Left lung (tissue), 14 donors: Measurements from ENCODE around the gene CDS2. TPM values are rescaled to one million over a fixed set of nuclear protein-coding genes. Genes with fewer than 3 reads are reported as not detected.

ENCODE experiments used
- ATAC-seq: fragments of 200-7000 bp; cut with Tn5 transposase; one replicate; pipeline ENCODE4 v1.9.1; 2020; ENCODE audit warnings: moderate library complexity
- DNase-seq, 4 donors: peaks; one replicate each; pipeline ENCODE4 v3.0.0-alpha.2; 2013 to 2020
- H3K27ac ChIP-seq, 2 donors: fragments of 200-600 bp; sonication (generic) in 1 of 2; one replicate each; pipeline versions ENCODE4 v1.5.0 to v1.8.0; 2020 to 2021
- H3K27me3 ChIP-seq, 2 donors: fragments of 200-600 bp; sonication (generic) in 1 of 2; one replicate each; pipeline versions ENCODE4 v1.5.0 to v1.8.0; 2020 to 2021
- H3K36me3 ChIP-seq, 2 donors: fragments of 200-600 bp; sonication (generic) in 1 of 2; one replicate each; pipeline versions ENCODE4 v1.5.0 to v1.8.0; 2020 to 2021
- H3K4me1 ChIP-seq, 2 donors: fragments of 200-600 bp; one replicate each; pipeline ENCODE4 v1.8.0; 2021
- H3K4me3 ChIP-seq, 2 donors: fragments of 200-600 bp; sonication (generic) in 1 of 2; one replicate each; pipeline versions ENCODE4 v1.5.0 to v1.8.0; 2020 to 2021; ENCODE audit warnings: mild to moderate bottlenecking in 1 of 2
- H3K9me3 ChIP-seq, 2 donors: fragments of 200-600 bp; sonication (generic) in 1 of 2; one replicate each; pipeline versions ENCODE4 v1.5.0 to v1.8.0; 2020 to 2021
- CTCF ChIP-seq, 2 donors: fragments of 200-600 bp; sonication (generic) in 1 of 2; IDR thresholded peaks; one replicate each; pipeline versions ENCODE4 v1.5.0 to v1.8.0; 2021; ENCODE audit warnings: antibody characterized with exemption in 2 of 2
- intact Hi-C, 2 donors: fragments of 100-400 bp; cut with DNase I; formaldehyde crosslinking; loops; one replicate each; pipeline versions ENCODE4 v1.11.2 to v1.14.2; 2022
- long read RNA-seq, 12 donors: library from polyadenylated mRNA in 2 of 12; unstranded in 2 of 12; transcript quantifications; one replicate each; pipeline ENCODE4 v2.0.0 and lab custom pipeline, GENCODE V29; 2019 to 2026
- polyA plus RNA-seq, 6 donors: library from polyadenylated mRNA; unstranded; fragments of 120-200 nt; gene quantifications; one replicate each; pipeline ENCODE4 v1.2.1, GENCODE V29; 2013; ENCODE audit not compliant: insufficient read length in 6 of 6
- total RNA-seq, 2 donors: library from RNA; stranded (reverse); fragmentation: NEBNext Ultra II Directional; extraction: Animal tissue kit (Norgen Biotek cat#: 25700); gene quantifications; one replicate each; pipeline ENCODE4 v1.2.1, GENCODE V29; 2021
- donor health status: DM: no; HTN: yes; CAD: no.
- donor health status: DM: no; HTN: no; CAD: no.

The CDS2 gene
- total RNA-seq (10 to 100 TPM; 59.6 to 61.0 TPM), polyA plus RNA-seq (10 to 100 TPM; 26.7 to 32.4 (median 29.9) TPM)
- long read RNA-seq, donor 1, full-length matches to known transcripts = 10 of 10 reads
- long read RNA-seq, donor 1, partial matches to known transcripts = 0 of 10 reads
- long read RNA-seq, donor 1, other reads (novel, unspliced or antisense) = 0 of 10 reads
- long read RNA-seq, donor 2, full-length matches to known transcripts = 10 of 10 reads
- long read RNA-seq, donor 2, partial matches to known transcripts = 0 of 10 reads
- long read RNA-seq, donor 2, other reads (novel, unspliced or antisense) = 0 of 10 reads
- long read RNA-seq, donor 3, full-length matches to known transcripts = 9 of 9 reads
- long read RNA-seq, donor 3, partial matches to known transcripts = 0 of 9 reads
- long read RNA-seq, donor 3, other reads (novel, unspliced or antisense) = 0 of 9 reads
- long read RNA-seq, donor 4, full-length matches to known transcripts = 20 of 22 reads
- long read RNA-seq, donor 4, partial matches to known transcripts = 1 of 22 reads
- long read RNA-seq, donor 4, other reads (novel, unspliced or antisense) = 1 of 22 reads
- long read RNA-seq, donor 5, full-length matches to known transcripts = 8 of 8 reads
- long read RNA-seq, donor 5, partial matches to known transcripts = 0 of 8 reads
- long read RNA-seq, donor 5, other reads (novel, unspliced or antisense) = 0 of 8 reads
- long read RNA-seq, donor 6, full-length matches to known transcripts = 9 of 9 reads
- long read RNA-seq, donor 6, partial matches to known transcripts = 0 of 9 reads
- long read RNA-seq, donor 6, other reads (novel, unspliced or antisense) = 0 of 9 reads
- long read RNA-seq, donor 7, full-length matches to known transcripts = 6 of 6 reads
- long read RNA-seq, donor 7, partial matches to known transcripts = 0 of 6 reads
- long read RNA-seq, donor 7, other reads (novel, unspliced or antisense) = 0 of 6 reads
- long read RNA-seq, donor 8, full-length matches to known transcripts = 14 of 14 reads
- long read RNA-seq, donor 8, partial matches to known transcripts = 0 of 14 reads
- long read RNA-seq, donor 8, other reads (novel, unspliced or antisense) = 0 of 14 reads
- long read RNA-seq, donor 9 = 0 reads
- long read RNA-seq, donor 10, full-length matches to known transcripts = 25 of 32 reads
- long read RNA-seq, donor 10, partial matches to known transcripts = 1 of 32 reads
- long read RNA-seq, donor 10, other reads (novel, unspliced or antisense) = 6 of 32 reads
- long read RNA-seq, donor 11 = 0 reads
- long read RNA-seq, donor 12, full-length matches to known transcripts = 9 of 9 reads
- long read RNA-seq, donor 12, partial matches to known transcripts = 0 of 9 reads
- long read RNA-seq, donor 12, other reads (novel, unspliced or antisense) = 0 of 9 reads

- peak within 1 kb of the TSS; percentile 93 to 97 for H3K27ac ChIP-seq
- no peaks in the 10 kb centered on the region for H3K36me3 ChIP-seq
- DNase-seq (peak; percentile 98 to 100 (median 100)), ATAC-seq (peak; percentile 97)
- no peaks in the 10 kb centered on the region for H3K9me3 ChIP-seq
- peak; percentile 52 to 63 for TF ChIP-seq CTCF (IDR thresholded peaks at IDR 0.05)
- H3K4me1 ChIP-seq = peaks cover 14 to 33% of the 10 kb centered on the region in 2 donors
- no peaks in the 10 kb centered on the region for H3K27me3 ChIP-seq
- intact Hi-C loops = loop anchor here in 1 of 2 donors (5.0 kb wide), 1 partner anchor 66 kb away; no protein-coding TSS in a partner anchor
- peak within 1 kb of the TSS; percentile 93 to 94 for H3K4me3 ChIP-seq
These were observed at the start of gene CDS2 for GRCh38 chr20:5126512-5127203. Gene CDS2 (plus strand): TSS chr20:5127008. CDS start chr20:5127093, 85 bp downstream.

- peak overlapping the region; percentile 10 to 22 for H3K4me3 ChIP-seq
- no peak for DNase-seq
- TF ChIP-seq CTCF (IDR thresholded peaks at IDR 0.05) = no peak
- peak overlapping the region; percentile 89 to 97 for H3K27ac ChIP-seq
- no peaks in the 10 kb centered on the region for H3K27me3 ChIP-seq
- peaks cover 21 to 74% of the 10 kb centered on the region in 2 donors for H3K4me1 ChIP-seq
- no peaks in the 10 kb centered on the region for H3K36me3 ChIP-seq
- intact Hi-C loops = no loop called here
- ATAC-seq = peak; percentile 2
- H3K9me3 ChIP-seq = no peaks in the 10 kb centered on the region
These were observed 48.9 kb upstream of the CDS2 start for GRCh38 chr20:5077761-5078387.

- ATAC-seq (peak; percentile 91), DNase-seq (peak in 3 of 4 donors; percentile 15 to 89 (median 51))
- H3K4me1 ChIP-seq = peaks cover 15 to 68% of the 10 kb centered on the region in 2 donors
- H3K36me3 ChIP-seq = no peaks in the 10 kb centered on the region
- TF ChIP-seq CTCF (IDR thresholded peaks at IDR 0.05) = no peak
- peak overlapping the region; percentile 89 to 97 for H3K27ac ChIP-seq
- H3K4me3 ChIP-seq = peak overlapping the region; percentile 10 to 22
- intact Hi-C loops = no loop called here
- H3K9me3 ChIP-seq = no peaks in the 10 kb centered on the region
- H3K27me3 ChIP-seq = no peaks in the 10 kb centered on the region
These were observed 48.3 kb upstream of the CDS2 start for GRCh38 chr20:5078399-5078958.

GRCh38 chr20:5080384-5080877 is 46.4 kb upstream of the CDS2 start:
- H3K27me3 ChIP-seq = no peaks in the 10 kb centered on the region
- H3K9me3 ChIP-seq = no peaks in the 10 kb centered on the region
- H3K4me3 ChIP-seq = no peak overlapping the region
- peak; percentile 70 for ATAC-seq
- H3K36me3 ChIP-seq = no peaks in the 10 kb centered on the region
- H3K27ac ChIP-seq = peak overlapping the region; percentile 89 to 97
- peaks cover 11 to 66% of the 10 kb centered on the region in 2 donors for H3K4me1 ChIP-seq
- no peak for TF ChIP-seq CTCF (IDR thresholded peaks at IDR 0.05)
- intact Hi-C loops = no loop called here
- DNase-seq = peak in 2 of 4 donors; percentile 84 to 92
